Endothelial cell of umbilical vein (primary cell): ENCODE measurements around the gene ZFHX2. TPM values are rescaled to one million over a fixed set of nuclear protein-coding genes. Genes with fewer than 3 reads are reported as not detected.

Experiments used
- BruUV-seq: library from RNA; stranded (reverse); fragments of 400-500 nt; replicated peaks from 2 replicates; lab custom pipeline; 2021; lab: Mats Ljungman, UMichigan
- CTCF ChIA-PET: fragments of 300-600, 350-600 bp; sonication (Branson Sonifier 250); formaldehyde crosslinking; loops from one replicate; lab custom pipeline; 2021; ENCODE audit warnings: antibody characterized with exemption, inconsistent platforms; lab: Charles Lee
- POLR2A ChIA-PET: fragments of 300-600, 350-600 bp; sonication (Branson Sonifier 250); formaldehyde crosslinking; loops from one replicate; lab custom pipeline; 2021; ENCODE audit warnings: antibody characterized with exemption, inconsistent platforms; lab: Charles Lee
- DNase-seq: peaks from one replicate; pipeline ENCODE4 v3.0.0-alpha.2; 2011; ENCODE audit warnings: low read depth, low spot score
- FAIRE-seq: peaks from 2 replicates; lab custom pipeline; 2011; peaks lifted over from hg19 to GRCh38; lab: Jason Lieb, UNC
- H2AFZ ChIP-seq: 2 replicates; pipeline ENCODE4 v1.6.0; 2012; ENCODE audit warnings: low read depth, low read length, control low read depth, inconsistent platforms
- H3K27ac ChIP-seq: 2 replicates; pipeline ENCODE4 v1.5.1; 2011; ENCODE audit warnings: low read depth, mild to moderate bottlenecking, control low read depth, low read length, moderate library complexity; ENCODE audit not compliant: insufficient read depth
- H3K27me3 ChIP-seq, 2 experiments: 2 replicates each; pipeline versions ENCODE4 v1.6.0 to v1.6.1; 2011; ENCODE audit warnings: low read length in 2 of 2, mixed read lengths in 1 of 2; ENCODE audit not compliant: control insufficient read depth in 2 of 2, insufficient read depth in 2 of 2
- H3K36me3 ChIP-seq, 2 experiments: 2 replicates in 1 of 2; 3 replicates in 1 of 2; pipeline ENCODE4 v1.5.1; 2011; ENCODE audit warnings: low read length in 2 of 2, mild to moderate bottlenecking in 1 of 2, moderate library complexity in 1 of 2; ENCODE audit not compliant: control insufficient read depth in 2 of 2, insufficient read depth in 2 of 2; ENCODE audit errors: extremely low read depth in 1 of 2
- H3K4me1 ChIP-seq: 3 replicates; pipeline ENCODE4 v1.5.1; 2011; ENCODE audit warnings: mild to moderate bottlenecking, low read length; ENCODE audit not compliant: control insufficient read depth, insufficient read depth; ENCODE audit errors: extremely low read depth
- H3K4me2 ChIP-seq: 2 replicates; pipeline ENCODE4 v1.6.1; 2011; ENCODE audit warnings: low read length, control low read depth, mixed read lengths; ENCODE audit not compliant: insufficient read depth
- H3K4me3 ChIP-seq, 3 experiments: fragments of 200-600 bp in 1 of 3; sonication (generic), shearing (Covaris generic) in 1 of 3; replicated peaks in 1 of 3; 2 replicates each; pipeline ENCODE4 v1.5.1; 2011 to 2016; ENCODE audit warnings: control low read depth in 3 of 3, low read length in 3 of 3, mild to moderate bottlenecking in 2 of 3, inconsistent platforms in 1 of 3, low read depth in 1 of 3, moderate library complexity in 1 of 3; ENCODE audit not compliant: insufficient read depth in 1 of 3
- H3K79me2 ChIP-seq: 2 replicates; pipeline ENCODE4 v1.6.0; 2012; ENCODE audit warnings: low read length, inconsistent platforms; ENCODE audit not compliant: control insufficient read depth, insufficient read depth
- H3K9ac ChIP-seq: replicated peaks from 2 replicates; pipeline ENCODE3; 2011; ENCODE audit warnings: low read length, control low read depth; ENCODE audit not compliant: insufficient read depth; ENCODE audit errors: extremely low read depth
- H3K9me1 ChIP-seq: replicated peaks from 3 replicates; pipeline ENCODE4 v1.6.0; 2011; ENCODE audit warnings: mild to moderate bottlenecking, low read length; ENCODE audit not compliant: control insufficient read depth, insufficient read depth; ENCODE audit errors: extremely low read depth
- H3K9me3 ChIP-seq: replicated peaks from 2 replicates; pipeline ENCODE4 v1.5.1; 2012; ENCODE audit warnings: low read length, inconsistent platforms; ENCODE audit not compliant: control insufficient read depth, insufficient read depth
- H4K20me1 ChIP-seq: replicated peaks from 2 replicates; pipeline ENCODE3; 2011; ENCODE audit warnings: mild to moderate bottlenecking, low read length; ENCODE audit not compliant: control insufficient read depth, insufficient read depth; ENCODE audit errors: extremely low read depth
- EZH2 ChIP-seq: IDR thresholded peaks from 2 replicates; pipeline ENCODE4 v1.6.1; 2012; ENCODE audit warnings: borderline replicate concordance, low read depth, mild to moderate bottlenecking, moderate library complexity, low read length, inconsistent platforms; ENCODE audit not compliant: severe bottlenecking
- FOS ChIP-seq: IDR thresholded peaks from 2 replicates; pipeline ENCODE4 v1.6.1; 2011; ENCODE audit warnings: mild to moderate bottlenecking, low read length, moderate library complexity, borderline replicate concordance; ENCODE audit not compliant: insufficient read depth
- GATA2 ChIP-seq: IDR thresholded peaks from 2 replicates; pipeline ENCODE4 v1.7.0; 2011; ENCODE audit warnings: low read depth, mild to moderate bottlenecking, moderate library complexity, mixed read lengths, low read length; ENCODE audit not compliant: insufficient read length, insufficient read depth
- JUN ChIP-seq: IDR thresholded peaks from 2 replicates; pipeline ENCODE4 v1.6.1; 2011; ENCODE audit warnings: borderline replicate concordance, low read depth; ENCODE audit not compliant: insufficient read length, insufficient read depth
- MYC ChIP-seq: IDR thresholded peaks from one replicate; pipeline ENCODE4 v1.6.1; 2011; ENCODE audit warnings: mild to moderate bottlenecking, low read depth, low read length
- POLR2A ChIP-seq: IDR thresholded peaks from 2 replicates; pipeline ENCODE4 v1.6.1; 2012; ENCODE audit warnings: low read depth, mild to moderate bottlenecking, control low read depth, low read length
- POLR2AphosphoS5 ChIP-seq: IDR thresholded peaks from 2 replicates; pipeline ENCODE4 v1.6.1; 2012; ENCODE audit warnings: low read depth, mild to moderate bottlenecking, control low read depth, low read length, moderate library complexity; ENCODE audit not compliant: insufficient read depth
- dilution Hi-C: fragments of 300-500 bp; cut with MboI; formaldehyde crosslinking; loops from one replicate; pipeline ENCODE4 v1.15.0; 2019; ENCODE audit warnings: low sequenced_read_pairs; ENCODE audit not compliant: extremely low pct_ligation_motif_present
- intact Hi-C: fragments of 100-400 bp; cut with micrococcal nuclease; formaldehyde crosslinking; loops from one replicate; pipeline ENCODE4 v1.10.0; 2022
- polyA plus RNA-seq, 4 experiments: library from polyadenylated mRNA; depleted of rRNA in 3 of 4; stranded (reverse) in 3 of 4; unstranded in 1 of 4; fragments of >200 nt; gene quantifications; 2 replicates each; pipeline versions ENCODE4 v1.2.1 to v1.2.3, GENCODE V29; 2011 to 2012; ENCODE audit warnings: missing spikeins in 1 of 4
- total RNA-seq: library from RNA; stranded (reverse); gene quantifications from 2 replicates; pipeline ENCODE4 v1.2.3, GENCODE V29; 2021
- TF ChIP-seq, protein P1 (sequence below): IDR thresholded peaks from 2 replicates; pipeline ENCODE4 v1.6.1; 2011; ENCODE audit not compliant: insufficient read depth, insufficient read length
- TF ChIP-seq, protein P2 (sequence below), 2 donors: IDR thresholded peaks; 1 replicate in 1 of 2; 2 replicates in 1 of 2; pipeline ENCODE4 v1.5.1; 2011; ENCODE audit warnings: low read length in 2 of 2, mild to moderate bottlenecking in 2 of 2, moderate library complexity in 2 of 2, control low read depth in 1 of 2, inconsistent platforms in 1 of 2, low read depth in 1 of 2; ENCODE audit not compliant: insufficient read depth in 1 of 2; ENCODE audit errors: extremely low read depth in 1 of 2

Gene ZFHX2
- total and polyA plus RNA-seq, 2 donors (not counting 3 experiments of a cell fraction or from before 2014, with no cell fraction given): 0.25 to 2.3 TPM

DNA sequence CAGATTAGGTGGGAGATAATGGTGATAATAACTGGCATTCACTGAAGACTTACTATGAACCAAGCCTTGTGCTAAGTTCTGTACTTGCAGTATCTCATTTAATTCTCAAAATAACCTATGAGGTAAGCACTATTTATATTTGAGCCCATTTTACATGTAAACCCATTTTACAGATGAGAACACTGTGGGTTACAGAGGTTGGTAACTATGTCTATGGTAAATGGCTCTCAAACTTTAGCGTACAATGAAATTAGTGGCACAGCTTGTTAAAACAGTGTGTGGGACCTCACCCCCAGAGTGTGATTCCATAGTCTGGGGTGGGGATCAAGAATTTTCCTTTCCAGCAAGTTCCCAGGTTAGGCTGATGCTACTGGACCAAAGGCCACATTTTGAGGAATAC lies 49.2 kb upstream of the ZFHX2 start:
- no peak for FAIRE-seq
- dilution Hi-C loops: no loop called here

DNA sequence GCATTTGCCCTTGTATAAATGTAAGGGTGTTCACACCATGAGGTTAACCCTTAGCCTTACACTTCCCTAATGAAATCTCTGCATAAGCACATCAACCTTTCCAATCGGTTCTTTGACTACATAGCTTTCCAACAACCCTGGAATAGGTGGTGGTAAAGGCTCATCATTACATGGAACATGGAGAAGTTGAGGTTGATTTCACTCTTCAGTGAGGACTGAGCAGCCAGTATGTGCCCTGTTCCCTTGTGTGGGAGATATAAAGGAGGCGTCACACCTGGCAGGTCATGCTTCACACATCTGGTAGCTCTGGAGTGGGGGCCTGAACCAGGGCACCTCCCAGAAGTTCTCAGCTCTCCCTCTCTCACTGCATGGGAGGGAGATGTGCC lies 48.8 kb upstream of the ZFHX2 start:
- Histone ChIP-seq H3K27ac (no peak overlapping the region), H3K79me2 (no peaks in the 10 kb centered on the region), H2AFZ (no peak overlapping the region), H3K4me2 (no peak overlapping the region), H3K36me3 (no peaks in the 10 kb centered on the region), H3K27me3 (no peaks in the 10 kb centered on the region), H3K9me1 (no peaks in the 10 kb centered on the region), H3K9me3 (no peaks in the 10 kb centered on the region), H3K4me3 (no peak overlapping the region), H3K9ac (no peak overlapping the region), H3K4me1 (no peaks in the 10 kb centered on the region), H4K20me1 (no peaks in the 10 kb centered on the region)
- BruUV-seq: no TSS peak
- ChIA-PET POLR2A (no interaction called here), CTCF (interaction anchor here (1.8 kb wide), 1 partner anchor 11 kb away, joined by 7 read pairs; no protein-coding TSS in a partner anchor)
- dilution Hi-C loops (no loop called here), intact Hi-C loops (no loop called here)
- DNase-seq: no peak
- no peak for FAIRE-seq
- no peak for TF ChIP-seq POLR2A
- no peak for TF ChIP-seq JUN
- no peak for TF ChIP-seq MYC
- TF ChIP-seq, protein P1, sequence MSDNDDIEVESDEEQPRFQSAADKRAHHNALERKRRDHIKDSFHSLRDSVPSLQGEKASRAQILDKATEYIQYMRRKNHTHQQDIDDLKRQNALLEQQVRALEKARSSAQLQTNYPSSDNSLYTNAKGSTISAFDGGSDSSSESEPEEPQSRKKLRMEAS: no peak
- no peak for TF ChIP-seq POLR2AphosphoS5
- no peak for TF ChIP-seq GATA2
- TF ChIP-seq FOS: no peak
- no peak for TF ChIP-seq EZH2
- TF ChIP-seq, protein P2, sequence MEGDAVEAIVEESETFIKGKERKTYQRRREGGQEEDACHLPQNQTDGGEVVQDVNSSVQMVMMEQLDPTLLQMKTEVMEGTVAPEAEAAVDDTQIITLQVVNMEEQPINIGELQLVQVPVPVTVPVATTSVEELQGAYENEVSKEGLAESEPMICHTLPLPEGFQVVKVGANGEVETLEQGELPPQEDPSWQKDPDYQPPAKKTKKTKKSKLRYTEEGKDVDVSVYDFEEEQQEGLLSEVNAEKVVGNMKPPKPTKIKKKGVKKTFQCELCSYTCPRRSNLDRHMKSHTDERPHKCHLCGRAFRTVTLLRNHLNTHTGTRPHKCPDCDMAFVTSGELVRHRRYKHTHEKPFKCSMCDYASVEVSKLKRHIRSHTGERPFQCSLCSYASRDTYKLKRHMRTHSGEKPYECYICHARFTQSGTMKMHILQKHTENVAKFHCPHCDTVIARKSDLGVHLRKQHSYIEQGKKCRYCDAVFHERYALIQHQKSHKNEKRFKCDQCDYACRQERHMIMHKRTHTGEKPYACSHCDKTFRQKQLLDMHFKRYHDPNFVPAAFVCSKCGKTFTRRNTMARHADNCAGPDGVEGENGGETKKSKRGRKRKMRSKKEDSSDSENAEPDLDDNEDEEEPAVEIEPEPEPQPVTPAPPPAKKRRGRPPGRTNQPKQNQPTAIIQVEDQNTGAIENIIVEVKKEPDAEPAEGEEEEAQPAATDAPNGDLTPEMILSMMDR (IDR thresholded peaks at IDR 0.05; ENCODE audit: extremely low read depth in 1 of 2, insufficient read depth in 1 of 2, low read depth in 1 of 2, low read length in 2 of 2): no peak

More for the DNA sequence above, 49.2 kb upstream of the ZFHX2 start:
- TF ChIP-seq POLR2A (no peak), GATA2 (no peak), EZH2 (no peak), FOS (no peak)
- TF ChIP-seq, protein P1: no peak
- no peak overlapping the region for H2AFZ ChIP-seq
- H3K27me3 ChIP-seq: no peaks in the 10 kb centered on the region
- no peaks in the 10 kb centered on the region for H3K9me1 ChIP-seq
- no peak overlapping the region for H3K9ac ChIP-seq
- no peak overlapping the region for H3K4me2 ChIP-seq
- DNase-seq: no peak
- H3K9me3 ChIP-seq: no peaks in the 10 kb centered on the region
- no peak overlapping the region for H3K4me3 ChIP-seq
- H3K79me2 ChIP-seq: no peaks in the 10 kb centered on the region
- no TSS peak for BruUV-seq
- ChIA-PET POLR2A (no interaction called here), CTCF (interaction anchor here (1.8 kb wide), 1 partner anchor 12 kb away, joined by 7 read pairs; no protein-coding TSS in a partner anchor)
- intact Hi-C loops: no loop called here
- H3K27ac ChIP-seq: no peak overlapping the region
- no peaks in the 10 kb centered on the region for H3K4me1 ChIP-seq
- no peaks in the 10 kb centered on the region for H4K20me1 ChIP-seq
- no peaks in the 10 kb centered on the region for H3K36me3 ChIP-seq
